Measurements from ENCODE around the gene ABHD14A. TPM values are rescaled to one million over a fixed set of nuclear protein-coding genes. Genes with fewer than 3 reads are reported as not detected.
A peak's percentile ranks its signal among the peaks of the same experiment; 100 is the strongest.

The ABHD14A gene
- total RNA-seq, 1 donor, result 18.8 TPM

DNA sequence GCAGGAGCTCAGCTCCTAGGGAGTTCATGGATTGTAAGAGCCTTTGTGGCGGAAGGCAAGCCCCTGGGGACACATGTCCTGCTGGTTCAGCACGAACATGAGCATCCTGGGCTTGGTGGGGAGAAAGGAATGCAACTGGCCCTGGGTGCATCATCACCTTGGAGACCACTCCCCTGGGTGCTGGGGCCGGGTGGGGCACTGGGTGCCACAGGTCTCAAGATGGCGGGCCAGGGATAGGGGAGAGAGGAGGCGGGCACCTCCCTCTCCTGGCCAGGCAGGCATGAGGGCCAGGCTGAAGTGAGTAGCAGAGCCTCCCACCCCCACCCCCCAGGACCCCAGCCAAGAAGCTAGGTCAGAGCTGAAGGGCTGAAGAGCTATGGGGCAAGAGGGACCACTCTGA is 8.4 kb upstream of the ABHD14A start:
- no peaks in the 10 kb centered on the region for H3K36me3 ChIP-seq (ENCODE audit: insufficient read depth, low read length)
- peaks cover 28% of the 10 kb centered on the region for H4K20me1 ChIP-seq (ENCODE audit: insufficient read depth, low read length)
- H3K27me3 ChIP-seq (ENCODE audit: insufficient read depth, low read length), result no peaks in the 10 kb centered on the region
- H3K9me3 ChIP-seq (ENCODE audit: low read depth, low read length), result no peaks in the 10 kb centered on the region
- peaks cover 9% of the 10 kb centered on the region for H3K4me1 ChIP-seq (ENCODE audit: insufficient read depth, low read length)
- H2AFZ ChIP-seq (ENCODE audit: low read length), result peak overlapping the region; percentile 51
- H3K4me3 ChIP-seq (ENCODE audit: insufficient read depth, low read length), result peak overlapping the region; percentile 78
- no peak overlapping the region for H3K27ac ChIP-seq (ENCODE audit: low read depth, low read length)
- peaks cover 14% of the 10 kb centered on the region for H3K79me2 ChIP-seq (ENCODE audit: insufficient read depth, low read length)
- peak; percentile 73 for DNase-seq (ENCODE audit: insufficient read length, low spot score, missing footprints)
- H3K4me2 ChIP-seq (ENCODE audit: insufficient read depth, low read length), result peak overlapping the region; percentile 92
- TF ChIP-seq, protein P1, sequence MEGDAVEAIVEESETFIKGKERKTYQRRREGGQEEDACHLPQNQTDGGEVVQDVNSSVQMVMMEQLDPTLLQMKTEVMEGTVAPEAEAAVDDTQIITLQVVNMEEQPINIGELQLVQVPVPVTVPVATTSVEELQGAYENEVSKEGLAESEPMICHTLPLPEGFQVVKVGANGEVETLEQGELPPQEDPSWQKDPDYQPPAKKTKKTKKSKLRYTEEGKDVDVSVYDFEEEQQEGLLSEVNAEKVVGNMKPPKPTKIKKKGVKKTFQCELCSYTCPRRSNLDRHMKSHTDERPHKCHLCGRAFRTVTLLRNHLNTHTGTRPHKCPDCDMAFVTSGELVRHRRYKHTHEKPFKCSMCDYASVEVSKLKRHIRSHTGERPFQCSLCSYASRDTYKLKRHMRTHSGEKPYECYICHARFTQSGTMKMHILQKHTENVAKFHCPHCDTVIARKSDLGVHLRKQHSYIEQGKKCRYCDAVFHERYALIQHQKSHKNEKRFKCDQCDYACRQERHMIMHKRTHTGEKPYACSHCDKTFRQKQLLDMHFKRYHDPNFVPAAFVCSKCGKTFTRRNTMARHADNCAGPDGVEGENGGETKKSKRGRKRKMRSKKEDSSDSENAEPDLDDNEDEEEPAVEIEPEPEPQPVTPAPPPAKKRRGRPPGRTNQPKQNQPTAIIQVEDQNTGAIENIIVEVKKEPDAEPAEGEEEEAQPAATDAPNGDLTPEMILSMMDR (IDR thresholded peaks at IDR 0.05; ENCODE audit: extremely low read depth, low read depth, low read length), result no peak

DNA sequence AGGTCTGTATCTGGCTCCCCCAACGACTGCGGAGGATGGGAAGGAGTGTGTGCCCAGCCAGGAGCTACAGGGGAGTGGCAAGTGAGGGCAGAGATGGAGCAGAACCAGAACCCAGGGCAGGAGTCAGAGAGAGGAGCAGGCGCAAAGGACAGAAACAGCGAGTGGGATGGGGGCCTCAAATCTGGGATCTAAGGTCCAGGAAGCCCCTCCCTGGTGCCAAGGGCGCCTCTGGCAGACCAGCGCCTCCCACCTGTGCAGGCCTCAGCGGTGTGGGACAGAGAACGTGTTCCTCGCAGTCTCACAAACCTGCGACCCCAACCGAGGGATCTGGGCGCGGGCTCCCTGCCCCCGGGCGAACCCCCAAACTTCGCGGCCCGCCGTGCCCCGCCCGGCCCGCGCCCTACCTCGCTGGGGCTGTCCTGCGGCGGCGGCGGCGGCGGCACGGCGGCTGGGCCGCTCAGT is 7.9 kb upstream of the ABHD14A start:
- Histone ChIP-seq H3K9me3 (ENCODE audit: low read depth, low read length) (no peaks in the 10 kb centered on the region), H3K27ac (ENCODE audit: low read depth, low read length) (no peak overlapping the region), H2AFZ (ENCODE audit: low read length) (peak overlapping the region; percentile 51), H3K4me1 (ENCODE audit: insufficient read depth, low read length) (peaks cover 9% of the 10 kb centered on the region), H3K27me3 (ENCODE audit: insufficient read depth, low read length) (no peaks in the 10 kb centered on the region), H4K20me1 (ENCODE audit: insufficient read depth, low read length) (peaks cover 23% of the 10 kb centered on the region), H3K4me2 (ENCODE audit: insufficient read depth, low read length) (peak overlapping the region; percentile 92), H3K36me3 (ENCODE audit: insufficient read depth, low read length) (no peaks in the 10 kb centered on the region), H3K4me3 (ENCODE audit: insufficient read depth, low read length) (peak overlapping the region; percentile 78), H3K79me2 (ENCODE audit: insufficient read depth, low read length) (peaks cover 15% of the 10 kb centered on the region)
- DNase-seq (ENCODE audit: insufficient read length, low spot score, missing footprints), result no peak
- TF ChIP-seq, protein P1 (IDR thresholded peaks at IDR 0.05; ENCODE audit: extremely low read depth, low read depth, low read length), result no peak

DNA sequence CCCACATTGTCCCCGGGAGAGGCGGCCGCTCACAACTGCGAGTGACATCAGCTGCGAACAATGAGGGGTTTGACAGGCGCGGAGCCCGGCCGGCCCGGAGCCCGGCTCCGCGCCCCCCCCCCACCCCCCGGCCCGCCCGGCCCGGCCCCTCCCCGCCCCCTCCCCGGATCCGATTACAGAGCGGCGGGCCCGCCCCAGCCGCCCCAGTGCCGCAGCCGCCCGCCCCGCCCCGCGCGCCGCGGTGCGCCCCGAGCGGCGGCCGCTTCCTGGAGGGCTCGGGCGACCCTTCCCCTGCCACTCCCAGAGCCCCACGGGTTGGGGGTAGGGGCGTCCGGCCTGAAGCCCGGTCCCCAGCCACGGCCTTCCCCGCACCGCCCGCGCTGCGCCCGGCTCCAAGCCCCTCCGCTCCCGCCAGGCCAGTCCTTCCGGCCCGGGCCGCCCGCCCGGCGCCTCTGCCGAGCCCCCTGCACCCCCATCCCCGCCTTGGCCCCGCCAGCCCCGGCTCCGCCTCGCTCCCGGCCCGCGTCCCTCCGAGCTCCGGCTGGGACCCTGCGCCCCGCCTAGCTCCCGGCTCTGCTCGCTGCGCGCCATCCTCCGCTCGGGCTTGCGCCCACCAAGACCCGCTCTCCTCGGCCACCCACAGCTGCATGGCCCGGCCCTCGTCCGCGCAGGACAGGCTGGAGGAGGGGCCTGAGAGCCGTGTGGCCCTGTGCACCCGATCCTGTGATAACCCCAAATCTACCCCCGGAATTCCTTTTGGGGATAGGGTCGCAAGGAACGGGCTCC is 7.3 kb upstream of the ABHD14A start, which contains the start of gene PCBP4:
PCBP4 (minus strand) TSS at position 71 of the 786 bp plus-strand sequence. CDS start 6,214 bp downstream, outside the sequence.
- H3K79me2 ChIP-seq (ENCODE audit: insufficient read depth, low read length), result peaks cover 19% of the 10 kb centered on the region
- H3K9me3 ChIP-seq (ENCODE audit: low read depth, low read length), result no peaks in the 10 kb centered on the region
- peak within 1 kb of the TSS; percentile 12 for H3K27ac ChIP-seq (ENCODE audit: low read depth, low read length)
- H4K20me1 ChIP-seq (ENCODE audit: insufficient read depth, low read length), result peaks cover 17% of the 10 kb centered on the region
- peak within 1 kb of the TSS; percentile 82 for H3K4me3 ChIP-seq (ENCODE audit: insufficient read depth, low read length)
- no peaks in the 10 kb centered on the region for H3K36me3 ChIP-seq (ENCODE audit: insufficient read depth, low read length)
- H3K4me1 ChIP-seq (ENCODE audit: insufficient read depth, low read length), result peaks cover 9% of the 10 kb centered on the region
- H3K4me2 ChIP-seq (ENCODE audit: insufficient read depth, low read length), result peak within 1 kb of the TSS; percentile 92
- peak within 1 kb of the TSS; percentile 59 for H2AFZ ChIP-seq (ENCODE audit: low read length)
- no peaks in the 10 kb centered on the region for H3K27me3 ChIP-seq (ENCODE audit: insufficient read depth, low read length)
- peak; percentile 96 for DNase-seq (ENCODE audit: insufficient read length, low spot score, missing footprints)
- TF ChIP-seq, protein P1 (IDR thresholded peaks at IDR 0.05; ENCODE audit: extremely low read depth, low read depth, low read length), result no peak

DNA sequence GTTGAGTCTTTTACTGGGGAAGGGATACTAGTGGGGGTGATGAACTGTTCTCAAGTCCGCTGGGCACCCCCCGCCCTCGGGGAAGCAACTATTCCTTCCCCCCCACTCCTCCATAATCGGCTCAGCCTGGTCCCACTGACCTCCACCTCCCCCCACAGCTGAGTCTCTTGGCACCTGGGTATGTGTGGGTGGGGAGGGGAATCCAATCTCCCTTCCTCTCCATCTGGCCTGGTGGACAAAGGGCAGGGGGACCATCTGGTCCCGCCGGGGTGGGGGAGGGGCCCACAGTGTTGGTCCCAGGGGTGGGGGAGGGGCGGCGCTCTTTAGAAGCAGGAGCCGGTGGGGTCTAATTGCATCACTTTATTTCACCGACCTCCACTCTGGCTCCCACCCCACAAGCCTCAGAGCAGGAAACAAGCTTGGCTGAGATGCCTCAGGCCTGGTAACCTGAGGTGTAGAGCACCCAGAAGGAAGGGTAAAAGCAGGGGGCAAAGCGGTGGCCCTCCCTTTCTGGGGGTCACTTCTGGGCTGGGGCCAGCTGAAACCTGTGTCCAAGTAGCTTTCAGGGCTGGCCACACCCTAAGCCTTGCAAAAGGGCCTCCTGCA is 6.6 kb upstream of the ABHD14A start:
- Histone ChIP-seq H3K4me2 (ENCODE audit: insufficient read depth, low read length) (peak overlapping the region; percentile 91), H3K27me3 (ENCODE audit: insufficient read depth, low read length) (no peaks in the 10 kb centered on the region), H3K4me1 (ENCODE audit: insufficient read depth, low read length) (peaks cover 11% of the 10 kb centered on the region), H3K4me3 (ENCODE audit: insufficient read depth, low read length) (peak overlapping the region; percentile 82), H3K9me3 (ENCODE audit: low read depth, low read length) (no peaks in the 10 kb centered on the region), H2AFZ (ENCODE audit: low read length) (peak overlapping the region; percentile 59), H3K79me2 (ENCODE audit: insufficient read depth, low read length) (peaks cover 20% of the 10 kb centered on the region), H3K27ac (ENCODE audit: low read depth, low read length) (peak overlapping the region; percentile 12), H4K20me1 (ENCODE audit: insufficient read depth, low read length) (peaks cover 17% of the 10 kb centered on the region), H3K36me3 (ENCODE audit: insufficient read depth, low read length) (no peaks in the 10 kb centered on the region)
- DNase-seq (ENCODE audit: insufficient read length, low spot score, missing footprints), result peak; percentile 83
- TF ChIP-seq, protein P1 (IDR thresholded peaks at IDR 0.05; ENCODE audit: extremely low read depth, low read depth, low read length), result no peak
